ACC112 (cell line): Measurements from ENCODE around the gene NMT1.

Source experiments
- H2AFZ ChIP-seq: fragments of 200-600 bp; sonication (generic); one replicate; pipeline ENCODE4 v1.6.0; 2017; ENCODE audit warnings: antibody characterized with exemption, low read length; ENCODE audit not compliant: unreplicated experiment
- H3K27ac ChIP-seq: fragments of 200-600 bp; sonication (generic); 2 replicates; pipeline ENCODE4 v1.5.1; 2014; ENCODE audit warnings: low read depth, mild to moderate bottlenecking, antibody characterized with exemption, low read length, moderate library complexity
- H3K27me3 ChIP-seq: fragments of 200-600 bp; sonication (generic); 2 replicates; pipeline ENCODE4 v1.6.1; 2014; ENCODE audit warnings: mild to moderate bottlenecking, antibody characterized with exemption, low read length, moderate library complexity, mixed read lengths; ENCODE audit not compliant: insufficient read depth
- H3K36me3 ChIP-seq: fragments of 200-600 bp; sonication (generic); 2 replicates; pipeline ENCODE4 v1.6.1; 2016; ENCODE audit warnings: mild to moderate bottlenecking, antibody characterized with exemption, low read length, moderate library complexity, mixed read lengths; ENCODE audit not compliant: insufficient read depth
- H3K4me1 ChIP-seq: fragments of 200-600 bp; sonication (generic); one replicate; pipeline ENCODE4 v1.6.1; 2016; ENCODE audit warnings: low read length, mixed read lengths; ENCODE audit not compliant: insufficient read depth, unreplicated experiment, control insufficient read depth
- H3K4me3 ChIP-seq: fragments of 200-600 bp; sonication (generic); 2 replicates; pipeline ENCODE4 v1.5.1; 2014; ENCODE audit warnings: mild to moderate bottlenecking, low read depth, low read length
- H3K79me2 ChIP-seq: fragments of 200-600 bp; sonication (generic); one replicate; pipeline ENCODE4 v1.6.0; 2016; ENCODE audit warnings: low read length; ENCODE audit not compliant: control insufficient read depth, unreplicated experiment, insufficient read depth

The NMT1 gene

DNA sequence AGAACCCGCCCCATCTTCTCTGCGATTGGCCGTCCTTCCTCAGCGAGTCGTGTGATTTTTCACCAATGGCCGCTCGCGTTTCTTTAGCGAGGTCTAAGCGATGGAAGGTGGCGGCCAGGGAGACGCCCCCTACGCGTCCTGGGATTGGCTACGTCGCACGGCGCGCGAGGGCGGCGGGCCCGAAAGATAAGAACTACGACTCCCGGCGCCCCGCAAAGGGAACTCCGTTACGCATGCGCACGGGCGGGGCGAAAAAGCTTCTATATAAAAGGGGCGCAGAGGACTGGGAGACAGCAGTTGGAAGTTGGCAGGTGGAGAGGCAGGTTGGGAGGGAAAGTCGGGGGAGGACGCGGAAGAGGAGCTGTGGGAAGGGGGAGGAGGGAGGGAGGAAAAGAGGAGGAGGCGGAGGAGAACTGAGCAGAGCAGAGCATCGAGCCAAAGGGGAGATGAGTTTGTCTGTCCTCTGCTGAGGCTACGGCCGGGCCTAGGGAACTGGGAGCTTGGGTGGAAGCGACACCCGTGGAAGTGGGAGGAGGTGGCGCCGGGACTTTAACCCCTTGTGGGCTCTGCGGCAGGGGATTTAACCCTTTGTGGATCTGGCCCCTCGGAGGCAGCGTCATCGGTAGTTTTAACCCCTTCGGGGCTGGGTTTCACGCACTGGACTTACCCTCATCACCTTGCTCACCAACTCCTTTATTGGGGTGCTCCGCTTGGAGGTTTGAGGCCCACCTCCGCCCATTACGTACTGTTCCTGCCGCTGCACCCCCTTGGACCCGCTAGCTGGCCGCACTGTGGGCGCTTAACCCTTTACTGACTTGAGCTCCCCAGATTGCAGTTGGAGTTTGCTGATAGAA lies 87.3 kb downstream of the NMT1 start, which contains the start of gene HEXIM1:
Gene HEXIM1, plus strand, starts transcription at position 293 of the 854 bp plus-strand sequence. CDS start 716 bp downstream, outside the sequence.
- H3K79me2 ChIP-seq: peaks cover 35% of the 10 kb centered on the region
- peaks cover 28% of the 10 kb centered on the region for H3K4me1 ChIP-seq
- H2AFZ ChIP-seq: peak within 1 kb of the TSS; percentile 40
- H3K27ac ChIP-seq: peak within 1 kb of the TSS; percentile 93
- H3K36me3 ChIP-seq: no peaks in the 10 kb centered on the region
- H3K27me3 ChIP-seq: no peaks in the 10 kb centered on the region
- H3K4me3 ChIP-seq: peak within 1 kb of the TSS; percentile 83

DNA sequence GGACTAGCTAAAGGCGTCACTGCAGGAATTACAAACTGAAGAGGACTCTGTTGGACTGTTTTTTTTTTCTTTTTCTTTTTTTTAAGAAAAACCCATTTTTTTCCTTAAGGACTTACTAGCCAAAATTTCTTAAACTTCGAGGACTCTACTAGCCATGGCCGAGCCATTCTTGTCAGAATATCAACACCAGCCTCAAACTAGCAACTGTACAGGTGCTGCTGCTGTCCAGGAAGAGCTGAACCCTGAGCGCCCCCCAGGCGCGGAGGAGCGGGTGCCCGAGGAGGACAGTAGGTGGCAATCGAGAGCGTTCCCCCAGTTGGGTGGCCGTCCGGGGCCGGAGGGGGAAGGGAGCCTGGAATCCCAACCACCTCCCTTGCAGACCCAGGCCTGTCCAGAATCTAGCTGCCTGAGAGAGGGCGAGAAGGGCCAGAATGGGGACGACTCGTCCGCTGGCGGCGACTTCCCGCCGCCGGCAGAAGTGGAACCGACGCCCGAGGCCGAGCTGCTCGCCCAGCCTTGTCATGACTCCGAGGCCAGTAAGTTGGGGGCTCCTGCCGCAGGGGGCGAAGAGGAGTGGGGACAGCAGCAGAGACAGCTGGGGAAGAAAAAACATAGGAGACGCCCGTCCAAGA lies 88.0 kb downstream of the NMT1 start:
- H3K79me2 ChIP-seq: peaks cover 35% of the 10 kb centered on the region
- no peaks in the 10 kb centered on the region for H3K36me3 ChIP-seq
- H3K27me3 ChIP-seq: no peaks in the 10 kb centered on the region
- H3K27ac ChIP-seq: peak overlapping the region; percentile 66
- H2AFZ ChIP-seq: no peak overlapping the region
- peaks cover 24% of the 10 kb centered on the region for H3K4me1 ChIP-seq
- H3K4me3 ChIP-seq: peak overlapping the region; percentile 83

DNA sequence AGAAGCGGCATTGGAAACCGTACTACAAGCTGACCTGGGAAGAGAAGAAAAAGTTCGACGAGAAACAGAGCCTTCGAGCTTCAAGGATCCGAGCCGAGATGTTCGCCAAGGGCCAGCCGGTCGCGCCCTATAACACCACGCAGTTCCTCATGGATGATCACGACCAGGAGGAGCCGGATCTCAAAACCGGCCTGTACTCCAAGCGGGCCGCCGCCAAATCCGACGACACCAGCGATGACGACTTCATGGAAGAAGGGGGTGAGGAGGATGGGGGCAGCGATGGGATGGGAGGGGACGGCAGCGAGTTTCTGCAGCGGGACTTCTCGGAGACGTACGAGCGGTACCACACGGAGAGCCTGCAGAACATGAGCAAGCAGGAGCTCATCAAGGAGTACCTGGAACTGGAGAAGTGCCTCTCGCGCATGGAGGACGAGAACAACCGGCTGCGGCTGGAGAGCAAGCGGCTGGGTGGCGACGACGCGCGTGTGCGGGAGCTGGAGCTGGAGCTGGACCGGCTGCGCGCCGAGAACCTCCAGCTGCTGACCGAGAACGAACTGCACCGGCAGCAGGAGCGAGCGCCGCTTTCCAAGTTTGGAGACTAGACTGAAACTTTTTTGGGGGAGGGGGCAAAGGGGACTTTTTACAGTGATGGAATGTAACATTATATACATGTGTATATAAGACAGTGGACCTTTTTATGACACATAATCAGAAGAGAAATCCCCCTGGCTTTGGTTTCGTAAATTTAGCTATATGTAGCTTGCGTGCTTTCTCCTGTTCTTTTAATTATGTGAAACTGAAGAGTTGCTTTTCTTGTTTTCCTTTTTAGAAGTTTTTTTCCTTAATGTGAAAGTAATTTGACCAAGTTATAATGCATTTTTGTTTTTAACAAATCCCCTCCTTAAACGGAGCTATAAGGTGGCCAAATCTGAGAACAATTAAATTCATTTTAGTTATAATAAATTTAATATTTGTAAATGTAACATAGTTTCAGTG lies 88.8 kb downstream of the NMT1 start:
- peaks cover 35% of the 10 kb centered on the region for H3K79me2 ChIP-seq
- peak overlapping the region; percentile 66 for H3K27ac ChIP-seq
- peaks cover 19% of the 10 kb centered on the region for H3K4me1 ChIP-seq
- no peaks in the 10 kb centered on the region for H3K27me3 ChIP-seq
- H2AFZ ChIP-seq: no peak overlapping the region
- no peaks in the 10 kb centered on the region for H3K36me3 ChIP-seq
- H3K4me3 ChIP-seq: peak overlapping the region; percentile 83

DNA sequence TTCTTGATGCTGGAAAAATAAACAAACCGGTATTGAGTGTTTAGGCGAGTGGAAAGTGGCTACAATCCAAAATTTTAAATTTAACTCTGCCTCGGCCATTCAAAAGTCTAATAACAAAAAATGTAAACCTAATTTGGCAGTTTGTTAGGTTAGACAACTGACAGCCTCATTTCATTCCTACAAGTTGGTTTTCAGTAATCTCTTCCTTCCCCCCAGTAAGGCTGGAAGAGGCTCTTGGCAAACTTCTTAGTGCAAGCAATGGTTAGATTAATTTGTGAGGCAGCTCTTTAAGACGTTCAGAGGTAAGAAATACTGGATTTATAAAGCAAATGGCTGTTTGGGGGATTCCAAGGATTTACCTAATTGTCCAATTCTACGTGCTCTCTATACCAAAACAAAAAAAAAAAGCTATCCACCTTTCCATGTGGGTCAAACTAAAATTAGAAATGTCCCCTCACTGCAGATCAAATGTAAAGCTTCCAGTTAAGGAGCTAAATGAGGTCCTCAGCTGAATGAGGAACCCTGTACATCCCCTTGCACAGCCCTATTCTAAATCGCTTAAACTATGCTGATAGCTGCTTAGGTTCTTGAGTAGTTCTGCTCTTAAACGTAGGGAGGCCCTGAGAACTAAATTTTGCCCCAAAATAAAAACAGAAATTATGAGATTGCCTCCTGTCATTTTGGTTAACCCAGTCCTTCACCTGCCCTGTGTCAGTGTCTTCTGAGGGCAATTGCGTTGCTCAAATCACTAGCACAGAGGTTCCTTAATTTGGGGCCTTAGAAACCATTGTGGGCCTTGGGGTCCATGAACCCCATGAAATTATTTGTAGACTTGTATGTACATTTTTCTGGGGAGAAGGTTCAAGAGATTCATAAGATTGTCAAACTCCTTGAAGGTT lies 90.0 kb downstream of the NMT1 start:
- Histone ChIP-seq H3K27ac (peak overlapping the region; percentile 30), H3K27me3 (no peaks in the 10 kb centered on the region), H3K4me3 (peak overlapping the region; percentile 83), H3K79me2 (peaks cover 42% of the 10 kb centered on the region), H2AFZ (no peak overlapping the region), H3K4me1 (peaks cover 16% of the 10 kb centered on the region), H3K36me3 (no peaks in the 10 kb centered on the region)

DNA sequence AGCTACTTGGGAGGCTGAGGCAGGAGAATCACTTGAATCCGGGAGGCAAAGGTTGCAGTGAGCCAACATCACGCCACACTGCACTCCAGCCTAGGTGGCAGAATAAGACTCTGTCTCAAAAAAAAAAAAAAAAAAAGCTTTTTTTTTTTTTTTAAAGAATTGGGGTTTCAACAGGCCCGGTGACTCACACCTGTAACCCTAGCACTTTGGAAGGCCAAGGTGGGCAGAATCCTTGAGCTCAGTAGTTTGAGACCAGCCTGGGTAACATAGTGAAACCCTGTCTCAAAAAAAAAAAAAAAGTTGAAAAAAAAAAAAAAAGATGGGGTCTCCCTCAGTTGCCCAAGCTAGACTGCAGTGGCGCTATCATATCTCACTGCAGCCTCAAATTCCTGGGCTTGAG lies 93.9 kb downstream of the NMT1 start:
- Histone ChIP-seq H3K4me3 (no peak overlapping the region), H3K36me3 (no peaks in the 10 kb centered on the region), H3K27me3 (no peaks in the 10 kb centered on the region), H3K27ac (no peak overlapping the region), H3K79me2 (peaks cover 58% of the 10 kb centered on the region), H3K4me1 (peaks cover 27% of the 10 kb centered on the region), H2AFZ (no peak overlapping the region)

DNA sequence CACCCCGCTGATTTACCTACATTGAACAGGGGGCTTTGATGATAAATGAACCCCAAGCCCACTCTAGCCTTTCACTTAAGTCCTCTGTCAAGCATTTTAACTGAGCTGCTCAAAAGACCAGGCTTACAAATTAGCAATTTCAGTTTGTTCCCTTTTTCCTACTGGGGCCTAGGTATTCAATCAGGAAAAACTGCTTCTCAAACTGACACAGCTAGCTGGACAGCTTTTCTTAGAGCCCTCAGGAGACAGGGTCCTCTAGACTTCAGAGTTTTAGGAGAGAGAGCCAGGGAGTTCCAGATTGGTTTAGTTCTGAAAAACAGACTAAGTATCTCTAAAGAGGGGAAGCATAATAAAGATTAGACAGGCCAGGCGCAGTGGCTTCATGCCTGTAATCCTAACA lies 94.4 kb downstream of the NMT1 start:
- H3K79me2 ChIP-seq: peaks cover 58% of the 10 kb centered on the region
- no peaks in the 10 kb centered on the region for H3K36me3 ChIP-seq
- H3K27me3 ChIP-seq: no peaks in the 10 kb centered on the region
- H3K4me3 ChIP-seq: no peak overlapping the region
- H2AFZ ChIP-seq: no peak overlapping the region
- no peak overlapping the region for H3K27ac ChIP-seq
- H3K4me1 ChIP-seq: peaks cover 27% of the 10 kb centered on the region

DNA sequence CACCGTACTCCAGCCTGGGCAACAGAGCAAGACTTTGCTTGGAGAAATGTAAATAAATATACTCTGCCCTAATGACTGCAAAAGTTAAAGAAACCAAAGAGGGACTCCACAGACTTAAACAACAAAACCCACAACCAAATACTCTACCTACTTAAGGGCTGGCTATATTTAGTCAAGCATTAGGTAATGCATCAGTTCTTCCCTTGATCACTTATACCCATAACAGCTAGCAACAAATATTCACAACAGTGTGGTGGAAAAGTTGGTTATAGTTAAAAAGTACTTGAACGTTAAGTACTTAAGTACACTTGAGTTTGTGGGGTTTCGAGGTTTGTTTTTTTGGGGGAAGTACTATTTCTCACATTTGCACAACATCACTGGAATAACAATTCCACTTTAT lies 95.1 kb downstream of the NMT1 start:
- Histone ChIP-seq H2AFZ (no peak overlapping the region), H3K27ac (no peak overlapping the region), H3K36me3 (no peaks in the 10 kb centered on the region), H3K4me1 (peaks cover 24% of the 10 kb centered on the region), H3K79me2 (peaks cover 58% of the 10 kb centered on the region), H3K27me3 (no peaks in the 10 kb centered on the region), H3K4me3 (no peak overlapping the region)
